Heart right ventricle (tissue), 16 donors: Measurements from ENCODE around the gene CHERP. TPM values are rescaled to one million over a fixed set of nuclear protein-coding genes. Genes with fewer than 3 reads are reported as not detected.
A peak's percentile ranks its signal among the peaks of the same experiment; 100 is the strongest.
"Not testable (repeated sequence)": the region's sequence is repeated elsewhere in the genome, so short reads cannot be mapped to it uniquely, and the experiment has no call there.

Experiments
- ATAC-seq, 8 donors: fragments of 200-7000 bp; cut with Tn5 transposase; one replicate each; pipeline ENCODE4 v1.9.1; 2020; ENCODE audit warnings: mild to moderate bottlenecking in 8 of 8, moderate library complexity in 8 of 8, moderate number of reproducible peaks in 1 of 8
- DNase-seq, 2 donors: peaks; one replicate each; pipeline ENCODE4 v3.0.0-alpha.2; 2020
- H3K27ac ChIP-seq, 10 donors: fragments of 200-600 bp; sonication (generic) in 2 of 10; one replicate each; pipeline versions ENCODE4 v1.5.0 to v1.8.0; 2020 to 2022; ENCODE audit warnings: mild to moderate bottlenecking in 3 of 10
- H3K27me3 ChIP-seq, 7 donors: fragments of 200-600 bp; one replicate each; pipeline ENCODE4 v1.8.0; 2021 to 2022; ENCODE audit warnings: mild to moderate bottlenecking in 2 of 7
- H3K36me3 ChIP-seq, 9 donors: fragments of 200-600 bp; sonication (generic) in 1 of 9; one replicate each; pipeline versions ENCODE4 v1.5.0 to v1.8.0; 2020 to 2022; ENCODE audit warnings: mild to moderate bottlenecking in 2 of 9
- H3K4me1 ChIP-seq, 9 donors: fragments of 200-600 bp; sonication (generic) in 1 of 9; one replicate each; pipeline versions ENCODE4 v1.5.0 to v1.8.0; 2020 to 2022; ENCODE audit warnings: mild to moderate bottlenecking in 4 of 9
- H3K4me3 ChIP-seq, 10 donors: fragments of 200-600 bp; sonication (generic) in 2 of 10; one replicate each; pipeline versions ENCODE4 v1.5.0 to v1.8.0; 2020 to 2022; ENCODE audit warnings: mild to moderate bottlenecking in 7 of 10, moderate library complexity in 2 of 10
- H3K9me3 ChIP-seq, 11 donors: fragments of 200-600 bp in 10 of 11; sonication (generic) in 2 of 11; one replicate each; pipeline versions ENCODE4 v1.5.0 to v1.8.0; 2013 to 2022; ENCODE audit warnings: mild to moderate bottlenecking in 2 of 11, control low read depth in 1 of 11, moderate library complexity in 1 of 11
- WGBS, 2 donors: extraction: QIAGEN DNeasy Blood & Tissue Kit; methylation state at CpG; one replicate each; pipeline ENCODE4 v1.1.7; 2013; ENCODE audit warnings: inconsistent platforms in 1 of 2; 5-methylcytosine and 5-hydroxymethylcytosine counted together
- intact Hi-C, 10 donors: fragments of 100-400 bp; cut with DNase I; formaldehyde crosslinking; loops; one replicate each; pipeline versions ENCODE4 v1.11.1 to v1.14.2; 2022
- polyA plus RNA-seq, 2 donors: library from polyadenylated mRNA; stranded (reverse); fragments of 200-250 nt; gene quantifications; one replicate each; pipeline ENCODE4 v1.2.3, GENCODE V29; 2013
- total RNA-seq, 10 donors: library from RNA; stranded (reverse); fragmentation: NEBNext Ultra II Directional in 3 of 10; extraction: Animal tissue kit (Norgen Biotek cat#: 25700) in 3 of 10; gene quantifications; one replicate each; pipeline versions ENCODE4 v1.2.1 to v1.2.4, GENCODE V29; 2021 to 2023
- TF ChIP-seq, protein P1 (sequence below), 9 donors: fragments of 200-600 bp; sonication (generic) in 2 of 9; IDR thresholded peaks; one replicate each; pipeline versions ENCODE4 v1.5.0 to v1.8.0; 2021 to 2022; ENCODE audit warnings: antibody characterized with exemption in 9 of 9, mild to moderate bottlenecking in 5 of 9, moderate library complexity in 1 of 9
- donor health status: Arrhythmogenic right ventricular cardiomyopathy.
- donor health status: ischemic (EF 13 %, LVEDD 7.1; RV severe dilation, severe dysfunction).
- donor health status: healthy with polysubstance abuse.
- donor health status: DM: no; HTN: yes; CAD: no.
- donor health status: DM: no; HTN: no; CAD: no.
- donor health status: ischemic (EF 25% LVEDD 6.9; RV normal size, moderate dysfunction).
- donor health status: ischemic (EF 25% LVEDD 5.7; RV mildly dilated, moderate dysfunction).
- donor health status: healthy.
- donor health status: DM: yes; HTN: yes; CAD: no.
- donor health status: Ischemic cardiomyopathy.
- donor health status: ischemic (EF 35%, LVEDD 5.7; RV mildly dilated, moderate dysfunction).
- donor health status: nonischemic (EF 11% LVEDD 7.7; RV severe dilation, severe dysfunction).
- donor health status: DM: yes; HTN: yes; CAD: no.
- donor health status: PGD.
- donor health status: ischemic (EF 29% LVEDD 5.4; RV normal size, mild dysfunction).
- donor health status: nonischemic (EF 23%, LVEDD 6.1; RV moderate dilation, normal function).

CHERP gene
- total and polyA plus RNA-seq, 12 donors, result 11.3 to 26.6 (median 22.4) TPM

- WGBS, 2 donors, result 0 to 1% methylated on average over 50 to 52 of the region's 52 CpGs
- Histone ChIP-seq H3K4me3 (peak within 1 kb of the TSS; percentile 37 to 81 (median 72)), H3K27me3 (no peaks in the 10 kb centered on the region), H3K36me3 (peaks cover 0 to 5% (median 0%) of the 10 kb centered on the region in 9 donors), H3K4me1 (peaks cover 0 to 18% (median 8%) of the 10 kb centered on the region in 9 donors), H3K27ac (peak within 1 kb of the TSS; percentile 24 to 89 (median 79)), H3K9me3 (no peaks in the 10 kb centered on the region)
- ATAC-seq (peak; percentile 99 to 100 (median 99)), DNase-seq (peak; percentile 98 to 99)
- intact Hi-C loops, result loop anchor here in 1 of 10 donors (1.0 to 5.0 kb wide), 2 partner anchors 24 to 46 kb away; partner anchors contain the start of gene CHERP
- TF ChIP-seq, protein P1, sequence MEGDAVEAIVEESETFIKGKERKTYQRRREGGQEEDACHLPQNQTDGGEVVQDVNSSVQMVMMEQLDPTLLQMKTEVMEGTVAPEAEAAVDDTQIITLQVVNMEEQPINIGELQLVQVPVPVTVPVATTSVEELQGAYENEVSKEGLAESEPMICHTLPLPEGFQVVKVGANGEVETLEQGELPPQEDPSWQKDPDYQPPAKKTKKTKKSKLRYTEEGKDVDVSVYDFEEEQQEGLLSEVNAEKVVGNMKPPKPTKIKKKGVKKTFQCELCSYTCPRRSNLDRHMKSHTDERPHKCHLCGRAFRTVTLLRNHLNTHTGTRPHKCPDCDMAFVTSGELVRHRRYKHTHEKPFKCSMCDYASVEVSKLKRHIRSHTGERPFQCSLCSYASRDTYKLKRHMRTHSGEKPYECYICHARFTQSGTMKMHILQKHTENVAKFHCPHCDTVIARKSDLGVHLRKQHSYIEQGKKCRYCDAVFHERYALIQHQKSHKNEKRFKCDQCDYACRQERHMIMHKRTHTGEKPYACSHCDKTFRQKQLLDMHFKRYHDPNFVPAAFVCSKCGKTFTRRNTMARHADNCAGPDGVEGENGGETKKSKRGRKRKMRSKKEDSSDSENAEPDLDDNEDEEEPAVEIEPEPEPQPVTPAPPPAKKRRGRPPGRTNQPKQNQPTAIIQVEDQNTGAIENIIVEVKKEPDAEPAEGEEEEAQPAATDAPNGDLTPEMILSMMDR (IDR thresholded peaks at IDR 0.05), result peak in 7 of 9 donors; percentile 7 to 55 (median 24)
Observed at GRCh38 chr19:16495982-16496612, 46.1 kb downstream of the CHERP start, which contains the start of the genes C19orf44 and CALR3. C19orf44 (plus strand) TSS chr19:16496394; CDS start chr19:16500793, 4,399 bp downstream. CALR3 (minus strand) TSS chr19:16496167; CDS start chr19:16496129, 38 bp downstream.

- WGBS, 2 donors, result 95 to 96% methylated on average over 4 of the region's 4 CpGs
- intact Hi-C loops, result not testable (repeated sequence)
Observed at GRCh38 chr19:16486476-16486875, 55.8 kb downstream of the CHERP start.

GRCh38 chr19:16482745-16483144 is 59.5 kb downstream of the CHERP start:
- WGBS, 2 donors, result 80 to 90% methylated on average over 7 of the region's 7 CpGs

More at GRCh38 chr19:16486476-16486875, 55.8 kb downstream of the CHERP start:
- H3K4me1 ChIP-seq, result peaks cover 0 to 13% (median 4%) of the 10 kb centered on the region in 9 donors
- DNase-seq, H3K4me3 ChIP-seq, ATAC-seq, H3K27ac ChIP-seq, H3K36me3 ChIP-seq, H3K9me3 ChIP-seq, H3K27me3 ChIP-seq: not testable (repeated sequence)

DNA sequence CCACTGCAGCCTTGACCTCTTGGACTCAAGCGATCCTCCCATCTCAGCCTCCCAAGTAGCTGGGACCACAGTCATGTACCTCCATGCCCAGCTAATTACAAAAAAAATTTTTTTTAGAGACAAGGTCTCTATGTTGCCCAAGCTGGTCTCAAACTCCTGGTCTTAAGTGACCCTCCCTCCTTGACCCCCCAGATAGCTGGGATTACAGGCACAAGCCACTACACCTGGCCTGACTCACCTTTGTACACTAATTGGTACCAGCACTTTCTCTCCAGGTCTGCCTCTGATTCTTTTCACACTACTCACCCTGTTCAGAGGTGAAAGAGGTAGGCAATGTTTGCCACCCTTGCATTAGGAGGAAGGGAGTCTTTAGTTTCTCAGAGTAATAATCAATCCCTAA is 64.9 kb downstream of the CHERP start:
- whole genome bisulfite sequencing, 2 donors, result 93 to 96% methylated on average over 1 of the region's 1 CpG
- Histone ChIP-seq H3K27ac (no peak overlapping the region), H3K4me3 (no peak overlapping the region), H3K4me1 (peaks cover 0 to 5% (median 0%) of the 10 kb centered on the region in 9 donors), H3K9me3 (peaks cover 0 to 8% (median 0%) of the 10 kb centered on the region in 11 donors), H3K27me3 (no peaks in the 10 kb centered on the region), H3K36me3 (no peaks in the 10 kb centered on the region)
- no peak for ATAC-seq
- TF ChIP-seq, protein P1 (IDR thresholded peaks at IDR 0.05), result no peak
- DNase-seq, result no peak
- intact Hi-C loops, result no loop called here

More at GRCh38 chr19:16482745-16483144, 59.5 kb downstream of the CHERP start:
- H3K4me1 ChIP-seq, result no peaks in the 10 kb centered on the region
- no peak for DNase-seq
- intact Hi-C loops, result no loop called here
- no peaks in the 10 kb centered on the region for H3K27me3 ChIP-seq
- no peak overlapping the region for H3K4me3 ChIP-seq
- no peaks in the 10 kb centered on the region for H3K9me3 ChIP-seq
- no peaks in the 10 kb centered on the region for H3K36me3 ChIP-seq
- ATAC-seq, result no peak
- TF ChIP-seq, protein P1 (IDR thresholded peaks at IDR 0.05), result no peak
- H3K27ac ChIP-seq, result no peak overlapping the region

GRCh38 chr19:16476401-16476800 is 65.8 kb downstream of the CHERP start:
- TF ChIP-seq, protein P1 (IDR thresholded peaks at IDR 0.05), result no peak
- Histone ChIP-seq H3K27ac (no peak overlapping the region), H3K36me3 (no peaks in the 10 kb centered on the region), H3K4me3 (no peak overlapping the region), H3K9me3 (peaks cover 0 to 8% (median 0%) of the 10 kb centered on the region in 11 donors), H3K4me1 (peaks cover 0 to 7% (median 0%) of the 10 kb centered on the region in 9 donors), H3K27me3 (no peaks in the 10 kb centered on the region)
- ATAC-seq (no peak), DNase-seq (no peak)
- intact Hi-C loops, result no loop called here
- 37 to 45% methylated on average over 3 of the region's 3 CpGs for WGBS, 2 donors
